Retinal pigment epithelial cell (primary cell): ENCODE data around the gene PLCB3.
"Not testable (repeated sequence)": the region's sequence is repeated elsewhere in the genome, so short reads cannot be mapped to it uniquely, and the experiment has no call there.

Experiments used
- DNase-seq: peaks from one replicate; pipeline ENCODE4 v3.0.0-alpha.2; 2010; ENCODE audit warnings: low read depth
- H3K4me3 ChIP-seq: 2 replicates; pipeline ENCODE4 v1.5.1; 2011; ENCODE audit warnings: mild to moderate bottlenecking, low read length, control low read depth, moderate library complexity
- TF ChIP-seq, protein P1 (sequence below): conservative IDR thresholded peaks from 2 replicates; pipeline ENCODE4 v1.5.1; 2011; ENCODE audit warnings: low read depth, low read length, control low read depth, inconsistent platforms

Gene PLCB3

DNA sequence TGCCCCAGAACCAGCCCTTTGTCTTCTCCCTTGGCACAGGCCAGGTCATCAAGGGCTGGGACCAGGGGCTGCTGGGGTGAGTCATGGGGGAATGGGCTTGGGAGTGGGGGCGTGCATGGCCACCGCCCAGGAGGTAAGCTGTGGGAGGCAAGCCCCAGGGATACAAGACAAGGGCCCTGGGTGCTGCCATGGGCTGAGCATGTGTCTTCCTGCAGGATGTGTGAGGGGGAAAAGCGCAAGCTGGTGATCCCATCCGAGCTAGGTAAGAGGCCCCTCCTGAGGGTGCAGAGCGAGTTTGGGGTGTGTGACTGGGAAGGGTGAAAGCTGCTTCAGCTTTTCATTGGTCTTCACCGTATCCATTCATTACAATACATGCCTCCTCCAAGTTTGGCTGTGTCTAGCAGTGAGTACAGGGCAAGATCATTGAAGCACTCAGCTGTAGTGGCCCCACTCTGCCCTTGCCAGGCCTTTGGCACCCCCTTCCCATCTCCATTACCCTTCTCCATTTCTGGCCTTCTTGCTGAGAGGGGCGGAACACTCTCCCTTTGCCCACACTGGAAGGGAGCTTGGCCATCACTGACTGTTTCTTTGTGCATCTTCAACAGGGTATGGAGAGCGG, 8.0 kb upstream of the PLCB3 start:
- H3K4me3 ChIP-seq, result no peak overlapping the region
- DNase-seq, result no peak
- TF ChIP-seq, protein P1, sequence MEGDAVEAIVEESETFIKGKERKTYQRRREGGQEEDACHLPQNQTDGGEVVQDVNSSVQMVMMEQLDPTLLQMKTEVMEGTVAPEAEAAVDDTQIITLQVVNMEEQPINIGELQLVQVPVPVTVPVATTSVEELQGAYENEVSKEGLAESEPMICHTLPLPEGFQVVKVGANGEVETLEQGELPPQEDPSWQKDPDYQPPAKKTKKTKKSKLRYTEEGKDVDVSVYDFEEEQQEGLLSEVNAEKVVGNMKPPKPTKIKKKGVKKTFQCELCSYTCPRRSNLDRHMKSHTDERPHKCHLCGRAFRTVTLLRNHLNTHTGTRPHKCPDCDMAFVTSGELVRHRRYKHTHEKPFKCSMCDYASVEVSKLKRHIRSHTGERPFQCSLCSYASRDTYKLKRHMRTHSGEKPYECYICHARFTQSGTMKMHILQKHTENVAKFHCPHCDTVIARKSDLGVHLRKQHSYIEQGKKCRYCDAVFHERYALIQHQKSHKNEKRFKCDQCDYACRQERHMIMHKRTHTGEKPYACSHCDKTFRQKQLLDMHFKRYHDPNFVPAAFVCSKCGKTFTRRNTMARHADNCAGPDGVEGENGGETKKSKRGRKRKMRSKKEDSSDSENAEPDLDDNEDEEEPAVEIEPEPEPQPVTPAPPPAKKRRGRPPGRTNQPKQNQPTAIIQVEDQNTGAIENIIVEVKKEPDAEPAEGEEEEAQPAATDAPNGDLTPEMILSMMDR, result no peak

DNA sequence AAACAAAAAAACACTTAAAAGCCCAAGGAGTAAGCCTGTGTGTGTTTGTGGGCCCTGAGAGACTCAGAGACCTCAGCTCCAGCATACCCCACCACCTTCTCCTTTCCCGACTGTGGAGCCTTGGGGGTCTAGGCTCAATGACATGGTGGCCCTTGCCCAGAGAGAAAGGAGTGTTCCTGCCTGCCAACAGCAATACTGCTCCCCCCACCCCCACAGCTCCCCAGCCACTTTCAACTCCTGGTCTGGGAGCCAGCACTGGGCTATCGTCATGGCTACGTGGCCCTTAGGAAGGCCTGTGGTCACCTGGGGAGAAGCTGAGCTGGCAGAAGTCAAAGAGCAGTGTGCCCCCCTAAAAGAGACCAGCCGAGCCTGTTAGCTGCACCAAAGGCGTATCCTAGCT, 7.2 kb upstream of the PLCB3 start:
- H3K4me3 ChIP-seq, result no peak overlapping the region
- TF ChIP-seq, protein P1, result no peak
- no peak for DNase-seq

DNA sequence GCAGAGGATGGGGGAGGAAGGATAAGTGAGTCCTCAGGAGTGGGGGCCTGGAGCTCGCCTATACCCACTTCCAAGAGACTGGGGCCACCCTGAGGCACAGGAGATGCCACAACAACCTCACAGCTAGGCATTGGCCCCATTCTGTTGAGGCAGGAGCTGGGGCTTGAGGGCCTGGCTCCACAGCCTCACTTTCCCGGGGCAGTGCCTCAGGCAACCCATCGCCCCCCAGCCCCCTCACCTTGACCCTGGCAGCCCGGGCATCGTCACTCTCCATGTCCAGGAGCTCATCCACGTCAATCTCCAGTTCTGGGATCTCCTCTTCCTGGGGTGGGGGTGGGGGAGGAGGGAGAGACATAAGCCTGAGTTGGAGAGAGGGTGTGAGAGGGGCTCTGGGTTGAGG, 6.4 kb upstream of the PLCB3 start:
- TF ChIP-seq, protein P1, result no peak
- H3K4me3 ChIP-seq, result peak overlapping the region; percentile 90
- no peak for DNase-seq

DNA sequence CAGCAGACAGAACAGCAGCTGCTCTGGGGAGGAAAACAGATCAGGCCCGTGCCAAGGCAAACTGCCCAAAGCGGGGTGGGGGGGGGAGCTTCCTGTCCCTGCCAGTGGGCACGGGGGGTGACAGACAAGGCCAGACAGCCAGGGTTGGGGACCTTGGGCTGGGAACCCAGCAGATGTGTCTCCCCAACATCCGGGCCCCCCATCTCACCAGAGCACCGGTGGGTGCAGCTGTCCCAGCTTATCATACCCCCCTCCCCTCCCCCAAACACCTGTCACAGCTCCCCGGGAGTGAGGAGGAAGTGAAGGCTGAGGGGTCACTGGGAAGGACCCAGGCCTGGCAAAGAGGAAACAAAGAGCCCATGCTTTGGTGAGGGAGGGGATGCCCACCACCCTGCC, 5.9 kb upstream of the PLCB3 start:
- TF ChIP-seq, protein P1, result no peak
- peak overlapping the region; percentile 90 for H3K4me3 ChIP-seq
- no peak for DNase-seq

DNA sequence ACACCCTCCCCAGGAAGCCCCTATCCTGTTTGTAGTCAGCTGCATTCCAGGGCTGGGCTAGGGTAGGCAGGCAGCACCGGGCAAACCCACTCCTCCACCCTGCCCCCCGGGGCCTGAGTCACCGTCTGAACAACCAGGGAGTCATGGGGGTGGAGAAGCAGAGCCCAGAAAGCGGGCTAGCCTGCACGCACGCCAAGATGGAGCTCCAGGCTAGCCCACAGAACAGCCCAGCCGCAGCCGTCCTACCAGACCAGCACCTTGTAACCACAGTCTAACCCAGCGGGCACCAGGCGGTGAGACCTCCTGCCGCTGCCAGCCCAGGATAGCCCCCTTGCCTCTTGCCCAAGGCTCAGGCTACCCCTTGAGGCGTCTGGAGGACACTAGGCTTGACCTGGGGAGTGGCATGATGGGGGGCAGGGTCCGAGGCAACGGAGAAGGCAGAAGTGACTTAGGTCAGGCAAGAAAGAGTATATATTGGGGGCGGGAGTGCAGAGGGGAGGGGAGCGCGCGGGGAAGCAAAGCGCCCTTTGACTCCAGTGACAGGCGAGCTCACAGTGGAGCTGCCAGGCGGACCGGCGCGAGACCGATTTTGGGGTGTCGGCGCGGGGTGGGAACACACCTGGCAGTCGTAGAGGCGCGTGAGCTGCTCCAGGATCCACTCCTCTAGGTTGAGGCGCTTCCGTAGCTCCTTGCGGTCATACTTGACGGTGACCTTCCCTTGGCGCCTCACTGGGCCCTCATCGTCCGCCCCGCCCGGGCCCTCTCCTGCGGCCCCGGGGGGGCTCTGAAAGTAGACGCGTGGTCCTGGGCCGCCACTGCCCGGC, 5.3 kb upstream of the PLCB3 start:
- H3K4me3 ChIP-seq, result peak overlapping the region; percentile 90
- TF ChIP-seq, protein P1, result no peak
- DNase-seq, result peak; percentile 72

DNA sequence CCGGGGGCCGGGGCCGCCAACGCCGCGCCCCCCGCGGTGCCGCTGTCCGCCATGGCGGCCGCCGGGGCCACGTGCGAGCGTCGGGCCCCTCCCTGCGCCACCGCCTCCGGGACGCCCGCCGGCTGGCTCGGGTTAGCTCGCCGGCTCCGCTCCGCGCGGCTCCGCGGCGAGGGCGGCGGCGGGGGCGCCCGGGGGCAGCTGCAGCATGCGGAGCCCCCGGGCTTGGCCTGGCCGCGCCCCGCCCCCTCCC, 4.8 kb upstream of the PLCB3 start:
- H3K4me3 ChIP-seq, DNase-seq: not testable (repeated sequence)

DNA sequence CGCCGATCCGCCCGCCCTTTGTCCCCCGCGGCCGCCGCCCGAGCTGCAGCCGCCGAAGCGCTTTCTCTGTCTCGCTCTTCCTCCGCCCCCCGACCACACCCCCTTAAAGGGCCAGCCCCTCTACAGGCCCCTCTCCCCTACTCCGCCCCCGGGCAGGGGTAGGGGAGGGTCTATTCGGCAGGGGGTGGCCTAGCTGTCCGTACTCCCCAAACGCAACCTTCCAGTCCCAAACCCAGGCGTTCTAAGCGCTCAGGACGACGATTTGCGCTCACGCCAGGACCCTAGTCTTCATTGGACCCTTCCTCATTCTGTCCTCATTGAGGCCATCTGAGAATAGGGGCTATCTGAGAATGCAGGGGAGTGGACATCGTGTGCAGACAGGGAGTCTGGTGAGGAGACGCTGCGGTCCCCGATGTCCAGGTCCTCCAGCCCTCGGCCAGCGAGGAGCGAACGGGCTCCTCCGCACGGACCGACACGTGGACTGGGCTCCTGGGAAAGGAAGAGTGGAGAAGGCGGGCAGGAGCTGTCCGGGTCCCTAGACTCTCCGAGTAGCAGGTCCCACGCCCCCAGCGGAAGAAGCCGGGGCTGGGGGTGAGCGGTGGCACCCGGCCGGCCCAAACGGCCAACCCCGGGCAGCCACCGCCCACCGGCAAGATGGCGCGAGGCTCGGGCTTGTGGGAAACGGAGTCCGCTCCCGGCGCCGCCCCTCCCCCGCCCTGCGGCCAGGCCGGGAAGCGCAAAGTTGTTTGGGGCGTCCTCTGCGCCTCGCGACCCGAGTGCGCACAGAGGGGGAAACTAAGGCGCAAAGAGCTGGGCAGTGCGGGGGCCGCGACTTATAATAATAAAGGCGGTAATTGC, 4.2 kb upstream of the PLCB3 start, which contains the start of gene PPP1R14B:
Gene PPP1R14B, minus strand, starts transcription at position 73 of the 858 bp plus-strand sequence. CDS start 270 bp downstream, outside the sequence.
- H3K4me3 ChIP-seq, result peak within 1 kb of the TSS; percentile 90
- peak; percentile 46 for DNase-seq
- TF ChIP-seq, protein P1, result no peak
